HEK293 (cell line): ENCODE measurements around the gene CYP11A1.

Experiments used
- EGR2 ChIP-seq: fragments of 450-650 bp; formaldehyde crosslinking; IDR thresholded peaks from 2 replicates; pipeline ENCODE4 v1.5.1; 2016; ENCODE audit warnings: low read depth, missing biosample characterization, missing genetic modification characterization
- GLIS1 ChIP-seq: fragments of 450-650 bp; formaldehyde crosslinking; IDR thresholded peaks from 2 replicates; pipeline ENCODE4 v1.5.1; 2016; ENCODE audit warnings: missing biosample characterization, missing genetic modification characterization
- HOXC10 ChIP-seq: sonication (generic); formaldehyde crosslinking; IDR thresholded peaks from 2 replicates; pipeline ENCODE4 v1.8.1; 2023; ENCODE audit warnings: mild to moderate bottlenecking, missing genetic modification reagents
- KLF9 ChIP-seq: fragments of 450-650 bp; formaldehyde crosslinking; IDR thresholded peaks from 2 replicates; pipeline ENCODE4 v1.5.1; 2016; ENCODE audit warnings: missing biosample characterization, missing genetic modification characterization, low read depth
- OVOL3 ChIP-seq: fragments of 450-650 bp; formaldehyde crosslinking; IDR thresholded peaks from 2 replicates; pipeline ENCODE4 v1.5.1; 2016; ENCODE audit warnings: missing biosample characterization, missing genetic modification characterization
- SALL2 ChIP-seq: fragments of 450-650 bp; formaldehyde crosslinking; IDR thresholded peaks from 2 replicates; pipeline ENCODE4 v1.5.0; 2017; ENCODE audit warnings: missing biosample characterization, mild to moderate bottlenecking, missing genetic modification characterization, borderline replicate concordance
- SCRT2 ChIP-seq: fragments of 450-650 bp; formaldehyde crosslinking; IDR thresholded peaks from 2 replicates; pipeline ENCODE4 v1.5.1; 2016; ENCODE audit warnings: missing biosample characterization, missing genetic modification characterization
- TRIM28 ChIP-seq: IDR thresholded peaks from 2 replicates; pipeline ENCODE4 v1.6.1; 2011; ENCODE audit warnings: low read length, control low read depth, borderline replicate concordance
- ZBTB11 ChIP-seq: fragments of 450-650 bp; formaldehyde crosslinking; conservative IDR thresholded peaks from 2 replicates; pipeline ENCODE4 v1.5.1; 2016; ENCODE audit warnings: low read depth, missing biosample characterization, missing genetic modification characterization
- ZFHX2 ChIP-seq: fragments of 450-650 bp; formaldehyde crosslinking; conservative IDR thresholded peaks from 2 replicates; pipeline ENCODE4 v1.5.1; 2016; ENCODE audit warnings: missing biosample characterization, missing genetic modification characterization
- ZFP69B ChIP-seq: fragments of 450-650 bp; formaldehyde crosslinking; IDR thresholded peaks from 2 replicates; pipeline ENCODE4 v1.5.1; 2016; ENCODE audit warnings: missing biosample characterization, missing genetic modification characterization
- ZNF132 ChIP-seq: fragments of 450-650 bp; formaldehyde crosslinking; IDR thresholded peaks from 2 replicates; pipeline ENCODE4 v1.5.1; 2017; ENCODE audit warnings: missing biosample characterization, missing genetic modification characterization, borderline replicate concordance
- ZNF133 ChIP-seq: fragments of 450-650 bp; formaldehyde crosslinking; IDR thresholded peaks from 2 replicates; pipeline ENCODE4 v1.5.1; 2016; ENCODE audit warnings: missing biosample characterization, missing genetic modification characterization
- ZNF155 ChIP-seq: fragments of 450-650 bp; formaldehyde crosslinking; IDR thresholded peaks from 2 replicates; pipeline ENCODE4 v1.5.1; 2016; ENCODE audit warnings: missing biosample characterization, missing genetic modification characterization
- ZNF18 ChIP-seq: fragments of 450-650 bp; formaldehyde crosslinking; IDR thresholded peaks from 2 replicates; pipeline ENCODE4 v1.5.1; 2016; ENCODE audit warnings: missing biosample characterization, missing genetic modification characterization
- ZNF211 ChIP-seq: fragments of 450-650 bp; formaldehyde crosslinking; IDR thresholded peaks from 2 replicates; pipeline ENCODE4 v1.5.1; 2016; ENCODE audit warnings: low read depth, missing biosample characterization, missing genetic modification characterization
- ZNF23 ChIP-seq: fragments of 450-650 bp; formaldehyde crosslinking; IDR thresholded peaks from 2 replicates; pipeline ENCODE4 v1.5.1; 2016; ENCODE audit warnings: missing biosample characterization, missing genetic modification characterization, borderline replicate concordance
- ZNF239 ChIP-seq: fragments of 450-650 bp; formaldehyde crosslinking; IDR thresholded peaks from 2 replicates; pipeline ENCODE4 v1.5.1; 2016; ENCODE audit warnings: missing biosample characterization, missing genetic modification characterization
- ZNF266 ChIP-seq: fragments of 450-650 bp; formaldehyde crosslinking; IDR thresholded peaks from 2 replicates; pipeline ENCODE4 v1.5.1; 2016; ENCODE audit warnings: missing biosample characterization, missing genetic modification characterization, low read depth
- ZNF341 ChIP-seq: fragments of 450-650 bp; formaldehyde crosslinking; IDR thresholded peaks from 2 replicates; pipeline ENCODE4; 2016; ENCODE audit warnings: low read depth, missing biosample characterization, missing genetic modification characterization
- ZNF449 ChIP-seq: fragments of 450-650 bp; formaldehyde crosslinking; IDR thresholded peaks from 2 replicates; pipeline ENCODE4 v1.5.1; 2017; ENCODE audit warnings: missing biosample characterization, mild to moderate bottlenecking, missing genetic modification characterization, moderate library complexity
- ZNF529 ChIP-seq: fragments of 450-650 bp; formaldehyde crosslinking; IDR thresholded peaks from 2 replicates; pipeline ENCODE4 v1.5.1; 2017; ENCODE audit warnings: missing genetic modification characterization, missing biosample characterization; ENCODE audit not compliant: insufficient replicate concordance
- ZNF548 ChIP-seq: fragments of 450-650 bp; formaldehyde crosslinking; IDR thresholded peaks from 2 replicates; pipeline ENCODE4 v1.5.1; 2016; ENCODE audit warnings: missing biosample characterization, missing genetic modification characterization
- ZNF629 ChIP-seq: fragments of 450-650 bp; formaldehyde crosslinking; IDR thresholded peaks from 2 replicates; pipeline ENCODE4 v1.5.1; 2017; ENCODE audit warnings: missing biosample characterization, missing genetic modification characterization
- ZNF639 ChIP-seq: fragments of 450-650 bp; formaldehyde crosslinking; IDR thresholded peaks from 2 replicates; pipeline ENCODE4 v1.5.1; 2016; ENCODE audit warnings: missing biosample characterization, missing genetic modification characterization
- ZNF677 ChIP-seq: fragments of 450-650 bp; IDR thresholded peaks from 2 replicates; pipeline ENCODE4 v1.5.0; 2018; ENCODE audit warnings: missing biosample characterization, mild to moderate bottlenecking, missing genetic modification characterization, moderate library complexity
- ZNF701 ChIP-seq: fragments of 450-650 bp; formaldehyde crosslinking; IDR thresholded peaks from 2 replicates; pipeline ENCODE4 v1.5.1; 2016; ENCODE audit warnings: missing biosample characterization, missing genetic modification characterization
- ZNF768 ChIP-seq: fragments of 450-650 bp; formaldehyde crosslinking; IDR thresholded peaks from 2 replicates; pipeline ENCODE4 v1.5.1; 2018; ENCODE audit warnings: missing biosample characterization, mild to moderate bottlenecking, missing genetic modification characterization
- ZSCAN18 ChIP-seq: fragments of 450-650 bp; formaldehyde crosslinking; IDR thresholded peaks from 2 replicates; pipeline ENCODE4 v1.5.1; 2016; ENCODE audit warnings: missing biosample characterization, missing genetic modification characterization

The CYP11A1 gene

GRCh38 chr15:74312445-74313007 lies 54.9 kb downstream of the CYP11A1 start (continued):
- no peak for TF ChIP-seq ZNF701 (tag by site-specific recombination)
- TF ChIP-seq ZBTB11 (tag by site-specific recombination) = no peak
- no peak for TF ChIP-seq ZNF449 (tag by site-specific recombination)
- TF ChIP-seq HOXC10 (CRISPR knock-in tag) = no peak
- TF ChIP-seq ZNF639 (tag by site-specific recombination) = no peak
- TF ChIP-seq ZNF768 (tag by site-specific recombination) = no peak
- no peak for TF ChIP-seq ZNF266 (tag by site-specific recombination)
- TF ChIP-seq ZNF529 (tag by site-specific recombination) = no peak
- TF ChIP-seq EGR2 (tag by site-specific recombination) = peak; percentile 71
- TF ChIP-seq ZNF155 (tag by site-specific recombination) = no peak
- no peak for TF ChIP-seq SALL2 (tag by site-specific recombination)
- no peak for TF ChIP-seq ZNF133
- TF ChIP-seq OVOL3 (tag by site-specific recombination) = no peak
- no peak for TF ChIP-seq KLF9 (tag by site-specific recombination)
- no peak for TF ChIP-seq TRIM28
- TF ChIP-seq ZSCAN18 = no peak
- no peak for TF ChIP-seq ZFP69B (tag by site-specific recombination)
- no peak for TF ChIP-seq ZNF548 (tag by site-specific recombination)
- no peak for TF ChIP-seq ZNF132 (tag by site-specific recombination)
- TF ChIP-seq ZNF23 (tag by site-specific recombination) = no peak
- no peak for TF ChIP-seq ZNF211
- peak; percentile 71 for TF ChIP-seq ZNF18
- TF ChIP-seq ZNF629 (tag by site-specific recombination) = peak; percentile 22; the same call in 1 of the 2 replicates
- no peak for TF ChIP-seq ZNF677 (tag by site-specific recombination)
- no peak for TF ChIP-seq ZNF239 (tag by site-specific recombination)
- TF ChIP-seq ZNF341 (tag by site-specific recombination) = no peak
- peak; percentile 96 for TF ChIP-seq SCRT2 (tag by site-specific recombination)
- TF ChIP-seq ZFHX2 (tag by site-specific recombination) = peak; percentile 79
- TF ChIP-seq GLIS1 = peak; percentile 94
- TF ChIP-seq, all 188 proteins: peak for 24
